ENCODE results near the gene KLHL40. TPM values are rescaled to one million over a fixed set of nuclear protein-coding genes. Genes with fewer than 3 reads are reported as not detected.

KLHL40 gene
- total RNA-seq, 1 experiment from 2014 or later, result not detected

DNA sequence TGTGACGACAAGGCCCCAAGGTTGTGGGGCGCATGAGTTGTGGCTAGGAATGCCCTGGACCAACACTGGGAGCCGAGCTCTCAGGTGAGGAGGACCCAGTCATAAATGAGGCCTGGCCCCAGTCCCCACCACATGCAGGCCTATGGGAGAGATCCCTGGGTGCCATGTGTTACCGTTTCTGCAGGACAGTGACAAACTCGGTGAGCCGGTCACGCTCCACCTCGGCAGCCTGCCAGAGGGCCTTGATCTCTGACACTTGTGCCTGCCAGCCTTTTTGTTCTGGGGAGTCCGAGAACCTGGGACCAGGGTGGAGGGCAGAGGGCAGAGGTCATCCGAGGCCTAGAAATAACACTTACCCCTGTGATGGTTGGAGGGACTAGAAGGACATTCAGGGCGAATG lies 45.0 kb downstream of the KLHL40 start:
- H3K36me3 ChIP-seq (ENCODE audit: insufficient read depth, low read length, poor library complexity, severe bottlenecking), result no peaks in the 10 kb centered on the region
- BruUV-seq (replicated peaks), result no TSS peak
- no peaks in the 10 kb centered on the region for H3K9me3 ChIP-seq (ENCODE audit: low read depth, low read length, poor library complexity, severe bottlenecking)
- H3K27me3 ChIP-seq (replicated peaks; ENCODE audit: insufficient read depth, low read depth, low read length, poor library complexity), result no peaks in the 10 kb centered on the region
- intact Hi-C loops (cut with micrococcal nuclease; ENCODE audit: unreplicated experiment), result no loop called here
- H3K4me3 ChIP-seq (ENCODE audit: low read depth, low read length, poor library complexity, severe bottlenecking), result no peak overlapping the region
- CTCF ChIA-PET, result no interaction called here
- no peaks in the 10 kb centered on the region for H3K4me1 ChIP-seq (ENCODE audit: insufficient read depth, low read length, poor library complexity, severe bottlenecking)
- no peak overlapping the region for H3K27ac ChIP-seq (ENCODE audit: low read depth, low read length, poor library complexity, severe bottlenecking)
- no peak for DNase-seq (ENCODE audit: low spot score)
- TF ChIP-seq, protein P1, sequence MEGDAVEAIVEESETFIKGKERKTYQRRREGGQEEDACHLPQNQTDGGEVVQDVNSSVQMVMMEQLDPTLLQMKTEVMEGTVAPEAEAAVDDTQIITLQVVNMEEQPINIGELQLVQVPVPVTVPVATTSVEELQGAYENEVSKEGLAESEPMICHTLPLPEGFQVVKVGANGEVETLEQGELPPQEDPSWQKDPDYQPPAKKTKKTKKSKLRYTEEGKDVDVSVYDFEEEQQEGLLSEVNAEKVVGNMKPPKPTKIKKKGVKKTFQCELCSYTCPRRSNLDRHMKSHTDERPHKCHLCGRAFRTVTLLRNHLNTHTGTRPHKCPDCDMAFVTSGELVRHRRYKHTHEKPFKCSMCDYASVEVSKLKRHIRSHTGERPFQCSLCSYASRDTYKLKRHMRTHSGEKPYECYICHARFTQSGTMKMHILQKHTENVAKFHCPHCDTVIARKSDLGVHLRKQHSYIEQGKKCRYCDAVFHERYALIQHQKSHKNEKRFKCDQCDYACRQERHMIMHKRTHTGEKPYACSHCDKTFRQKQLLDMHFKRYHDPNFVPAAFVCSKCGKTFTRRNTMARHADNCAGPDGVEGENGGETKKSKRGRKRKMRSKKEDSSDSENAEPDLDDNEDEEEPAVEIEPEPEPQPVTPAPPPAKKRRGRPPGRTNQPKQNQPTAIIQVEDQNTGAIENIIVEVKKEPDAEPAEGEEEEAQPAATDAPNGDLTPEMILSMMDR (conservative IDR thresholded peaks at IDR 0.05; ENCODE audit: low read depth, low read length), result no peak
- no peak for TF ChIP-seq EZH2 (IDR thresholded peaks at IDR 0.05; ENCODE audit: borderline replicate concordance, low read depth, low read length, poor library complexity, severe bottlenecking)
- POLR2A ChIA-PET (ENCODE audit: low non-redundant PET), result no interaction called here

DNA sequence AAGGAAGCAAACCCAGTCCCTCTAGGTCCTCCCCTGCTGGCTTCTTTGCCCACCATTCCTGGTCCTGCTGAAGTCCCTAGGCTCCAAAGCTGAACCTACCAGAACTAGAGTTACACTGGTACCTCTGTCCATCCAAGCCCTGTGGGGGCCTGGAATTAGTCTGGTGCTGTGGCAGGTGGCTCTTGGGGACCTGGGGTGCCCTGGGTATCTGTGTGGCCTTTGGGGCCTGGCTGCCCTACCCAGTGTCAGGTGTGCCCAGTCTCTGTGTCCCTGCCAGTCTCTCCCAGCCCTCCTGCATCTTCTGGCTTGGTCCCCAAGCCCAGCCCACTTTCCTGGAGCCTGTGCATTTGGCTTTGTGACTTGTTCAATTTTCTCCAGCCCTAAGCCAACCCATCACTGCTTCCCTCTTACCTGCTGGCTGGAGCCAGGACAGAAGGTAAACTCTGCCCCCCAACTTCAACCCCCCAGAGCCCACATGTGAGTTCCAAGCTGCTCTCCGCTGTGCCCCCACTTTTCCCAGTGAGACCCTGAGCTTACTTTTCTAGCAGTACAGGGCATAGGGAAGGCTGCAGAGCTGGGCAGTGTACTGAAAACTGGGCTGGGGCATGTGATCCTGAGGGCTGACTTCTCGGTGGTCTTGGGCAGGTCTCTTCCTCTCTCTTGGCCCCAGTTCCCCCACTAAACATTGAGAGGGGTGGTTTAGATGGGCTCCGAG lies 45.5 kb downstream of the KLHL40 start:
- DNase-seq (ENCODE audit: low spot score), result no peak
- POLR2A ChIA-PET (ENCODE audit: low non-redundant PET), result no interaction called here
- CTCF ChIA-PET, result no interaction called here

DNA sequence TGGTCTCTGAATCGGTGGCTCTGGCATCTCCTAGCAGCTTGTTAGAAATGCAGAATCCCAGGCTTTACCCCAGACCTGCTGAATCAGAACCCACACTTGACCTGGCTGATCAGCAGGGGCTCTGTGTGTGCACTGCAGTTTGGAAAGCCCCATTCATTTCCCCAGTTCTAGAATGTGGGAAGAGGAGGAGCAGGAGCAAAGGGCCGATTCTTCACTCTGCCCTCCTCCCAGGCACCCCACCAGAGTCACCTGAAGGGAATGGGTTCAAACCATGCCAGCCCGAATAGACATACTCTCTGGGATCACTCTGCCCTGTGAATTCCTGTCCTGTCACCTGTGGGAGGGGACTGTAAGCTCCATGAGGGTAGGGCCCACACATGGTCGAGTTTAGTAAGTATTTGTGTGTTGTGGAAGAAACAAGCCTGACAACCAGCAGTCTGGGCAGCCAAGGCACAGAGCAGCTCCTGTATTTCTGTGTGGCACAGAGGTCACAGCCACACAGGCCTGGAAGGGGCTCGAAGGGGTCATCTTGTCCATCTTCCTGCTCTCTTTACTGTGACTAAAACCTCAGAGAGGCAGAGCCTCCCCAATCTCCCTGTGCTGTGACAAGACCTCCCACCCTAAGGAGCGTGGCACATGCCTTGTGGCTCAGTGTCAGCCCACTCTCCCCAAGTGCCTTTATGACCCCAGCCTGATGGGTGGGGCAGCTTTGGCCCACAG lies 46.3 kb downstream of the KLHL40 start:
- Histone ChIP-seq H3K9me3 (ENCODE audit: low read depth, low read length, poor library complexity, severe bottlenecking) (no peaks in the 10 kb centered on the region), H3K27ac (ENCODE audit: low read depth, low read length, poor library complexity, severe bottlenecking) (no peak overlapping the region), H3K4me1 (ENCODE audit: insufficient read depth, low read length, poor library complexity, severe bottlenecking) (no peaks in the 10 kb centered on the region), H3K4me3 (ENCODE audit: low read depth, low read length, poor library complexity, severe bottlenecking) (no peak overlapping the region), H3K36me3 (ENCODE audit: insufficient read depth, low read length, poor library complexity, severe bottlenecking) (no peaks in the 10 kb centered on the region), H3K27me3 (replicated peaks; ENCODE audit: insufficient read depth, low read depth, low read length, poor library complexity) (no peaks in the 10 kb centered on the region)
- TF ChIP-seq EZH2 (IDR thresholded peaks at IDR 0.05; ENCODE audit: borderline replicate concordance, low read depth, low read length, poor library complexity, severe bottlenecking), result no peak
- TF ChIP-seq, protein P1 (conservative IDR thresholded peaks at IDR 0.05; ENCODE audit: low read depth, low read length), result no peak
- intact Hi-C loops (cut with micrococcal nuclease; ENCODE audit: unreplicated experiment), result no loop called here
- ChIA-PET POLR2A (ENCODE audit: low non-redundant PET) (no interaction called here), CTCF (no interaction called here)
- DNase-seq (ENCODE audit: low spot score), result no peak
- BruUV-seq (replicated peaks), result no TSS peak

More for the DNA sequence above, 45.5 kb downstream of the KLHL40 start:
- H3K4me1 ChIP-seq (ENCODE audit: insufficient read depth, low read length, poor library complexity, severe bottlenecking), result no peaks in the 10 kb centered on the region
- no peaks in the 10 kb centered on the region for H3K27me3 ChIP-seq (replicated peaks; ENCODE audit: insufficient read depth, low read depth, low read length, poor library complexity)
- H3K27ac ChIP-seq (ENCODE audit: low read depth, low read length, poor library complexity, severe bottlenecking), result no peak overlapping the region
- intact Hi-C loops (cut with micrococcal nuclease; ENCODE audit: unreplicated experiment), result no loop called here
- BruUV-seq (replicated peaks), result no TSS peak
- no peaks in the 10 kb centered on the region for H3K36me3 ChIP-seq (ENCODE audit: insufficient read depth, low read length, poor library complexity, severe bottlenecking)
- TF ChIP-seq, protein P1 (conservative IDR thresholded peaks at IDR 0.05; ENCODE audit: low read depth, low read length), result no peak
- no peak for TF ChIP-seq EZH2 (IDR thresholded peaks at IDR 0.05; ENCODE audit: borderline replicate concordance, low read depth, low read length, poor library complexity, severe bottlenecking)
- H3K9me3 ChIP-seq (ENCODE audit: low read depth, low read length, poor library complexity, severe bottlenecking), result no peaks in the 10 kb centered on the region
- no peak overlapping the region for H3K4me3 ChIP-seq (ENCODE audit: low read depth, low read length, poor library complexity, severe bottlenecking)
